ENCODE measurements around the gene TARBP2.
"Not testable (repeated sequence)": the region's sequence is repeated elsewhere in the genome, so short reads cannot be mapped to it uniquely, and the experiment has no call there.

GRCh38 chr12:53481458-53481857 is 19.6 kb upstream of the TARBP2 start:
- TF ChIP-seq CTCF, POLR2A (IDR thresholded peaks at IDR 0.05): not testable (repeated sequence)
